ENCODE measurements around the gene CFAP74. TPM values are rescaled to one million over a fixed set of nuclear protein-coding genes. Genes with fewer than 3 reads are reported as not detected.

CFAP74 gene
- total and polyA plus RNA-seq, 2 donors (not counting 3 experiments of a cell fraction or from before 2014, with no cell fraction given), result not detected

- no peak for TF ChIP-seq MAX (IDR thresholded peaks at IDR 0.05; ENCODE audit: insufficient read depth, insufficient read length)
- no peak for TF ChIP-seq JUN (IDR thresholded peaks at IDR 0.05; ENCODE audit: borderline replicate concordance, insufficient read depth, insufficient read length, low read depth)
- no peak for TF ChIP-seq EZH2 (IDR thresholded peaks at IDR 0.05; ENCODE audit: borderline replicate concordance, low read depth, low read length, severe bottlenecking)
- no peak for TF ChIP-seq FOS (IDR thresholded peaks at IDR 0.05; ENCODE audit: borderline replicate concordance, insufficient read depth, low read length)
- no peak for TF ChIP-seq MYC (IDR thresholded peaks at IDR 0.05; ENCODE audit: low read depth, low read length)
- BruUV-seq (replicated peaks), result no TSS peak
Measured at GRCh38 chr1:1997576-1997975, 6.0 kb downstream of the CFAP74 start.

GRCh38 chr1:1996207-1996651 is 7.4 kb downstream of the CFAP74 start:
- Histone ChIP-seq H3K9me3 (replicated peaks; ENCODE audit: control insufficient read depth, insufficient read depth, low read length) (no peaks in the 10 kb centered on the region), H3K4me1 (ENCODE audit: control insufficient read depth, extremely low read depth, insufficient read depth, low read length) (no peaks in the 10 kb centered on the region), H3K79me2 (ENCODE audit: control insufficient read depth, insufficient read depth, low read length) (no peaks in the 10 kb centered on the region), H3K36me3 (ENCODE audit: control insufficient read depth in 2 of 2, extremely low read depth in 1 of 2, insufficient read depth in 2 of 2, low read length in 2 of 2) (no peaks in the 10 kb centered on the region), H3K9me1 (replicated peaks; ENCODE audit: control insufficient read depth, extremely low read depth, insufficient read depth, low read length) (no peaks in the 10 kb centered on the region), H3K4me2 (ENCODE audit: insufficient read depth, low read length) (no peak overlapping the region), H3K27ac (ENCODE audit: insufficient read depth, low read depth, low read length) (no peak overlapping the region), H3K4me3 (replicated peaks in 1 of 3; ENCODE audit: insufficient read depth in 1 of 3, low read depth in 1 of 3, low read length in 3 of 3) (no peak overlapping the region), H3K9ac (replicated peaks; ENCODE audit: extremely low read depth, insufficient read depth, low read length) (no peak overlapping the region), H4K20me1 (replicated peaks; ENCODE audit: control insufficient read depth, extremely low read depth, insufficient read depth, low read length) (no peaks in the 10 kb centered on the region), H3K27me3 (ENCODE audit: control insufficient read depth in 2 of 2, insufficient read depth in 2 of 2, low read length in 2 of 2) (no peaks in the 10 kb centered on the region), H2AFZ (ENCODE audit: low read depth, low read length) (no peak overlapping the region)
- intact Hi-C loops (cut with micrococcal nuclease), result no loop called here
- POLR2A ChIA-PET, result no interaction called here
- no peak for DNase-seq (ENCODE audit: low read depth, low spot score)
- no TSS peak for BruUV-seq (replicated peaks)
- TF ChIP-seq FOS (IDR thresholded peaks at IDR 0.05; ENCODE audit: borderline replicate concordance, insufficient read depth, low read length) (no peak), EZH2 (IDR thresholded peaks at IDR 0.05; ENCODE audit: borderline replicate concordance, low read depth, low read length, severe bottlenecking) (no peak), GATA2 (IDR thresholded peaks at IDR 0.05; ENCODE audit: insufficient read depth, insufficient read length, low read depth, low read length) (no peak), MYC (IDR thresholded peaks at IDR 0.05; ENCODE audit: low read depth, low read length) (no peak), POLR2AphosphoS5 (IDR thresholded peaks at IDR 0.05; ENCODE audit: insufficient read depth, low read depth, low read length) (no peak), JUN (IDR thresholded peaks at IDR 0.05; ENCODE audit: borderline replicate concordance, insufficient read depth, insufficient read length, low read depth) (no peak)
- FAIRE-seq, result no peak
- dilution Hi-C loops (cut with MboI; ENCODE audit: extremely low pct_ligation_motif_present, low sequenced_read_pairs), result no loop called here
- CTCF ChIA-PET, result no interaction called here

More at GRCh38 chr1:1997576-1997975, 6.0 kb downstream of the CFAP74 start:
- no peak for DNase-seq (ENCODE audit: low read depth, low spot score)
- no peak overlapping the region for H3K27ac ChIP-seq (ENCODE audit: insufficient read depth, low read depth, low read length)
- no peak overlapping the region for H2AFZ ChIP-seq (ENCODE audit: low read depth, low read length)
- no peak overlapping the region for H3K4me2 ChIP-seq (ENCODE audit: insufficient read depth, low read length)
- no peak overlapping the region for H3K9ac ChIP-seq (replicated peaks; ENCODE audit: extremely low read depth, insufficient read depth, low read length)
- intact Hi-C loops (cut with micrococcal nuclease) (no loop called here), dilution Hi-C loops (cut with MboI; ENCODE audit: extremely low pct_ligation_motif_present, low sequenced_read_pairs) (no loop called here)
- H3K4me1 ChIP-seq (ENCODE audit: control insufficient read depth, extremely low read depth, insufficient read depth, low read length), result no peaks in the 10 kb centered on the region
- H3K79me2 ChIP-seq (ENCODE audit: control insufficient read depth, insufficient read depth, low read length), result no peaks in the 10 kb centered on the region
- no peaks in the 10 kb centered on the region for H3K9me1 ChIP-seq (replicated peaks; ENCODE audit: control insufficient read depth, extremely low read depth, insufficient read depth, low read length)
- H3K36me3 ChIP-seq (ENCODE audit: control insufficient read depth in 2 of 2, extremely low read depth in 1 of 2, insufficient read depth in 2 of 2, low read length in 2 of 2), result no peaks in the 10 kb centered on the region
- H3K4me3 ChIP-seq (replicated peaks in 1 of 3; ENCODE audit: insufficient read depth in 1 of 3, low read depth in 1 of 3, low read length in 3 of 3), result no peak overlapping the region
- ChIA-PET CTCF (interaction anchor here (1.0 kb wide), 1 partner anchor 47 kb away, joined by 3 read pairs; no protein-coding TSS in a partner anchor), POLR2A (no interaction called here)
- H3K9me3 ChIP-seq (replicated peaks; ENCODE audit: control insufficient read depth, insufficient read depth, low read length), result no peaks in the 10 kb centered on the region
- FAIRE-seq, result no peak
- no peaks in the 10 kb centered on the region for H4K20me1 ChIP-seq (replicated peaks; ENCODE audit: control insufficient read depth, extremely low read depth, insufficient read depth, low read length)
- H3K27me3 ChIP-seq (ENCODE audit: control insufficient read depth in 2 of 2, insufficient read depth in 2 of 2, low read length in 2 of 2), result no peaks in the 10 kb centered on the region

Data from endothelial cell of umbilical vein (primary cell).